Pancreas (tissue), 10 donors: ENCODE data around the gene IL16. TPM values are rescaled to one million over a fixed set of nuclear protein-coding genes. Genes with fewer than 3 reads are reported as not detected.

ENCODE experiments used
- ATAC-seq, 4 donors: fragments of 200-7000 bp; cut with Tn5 transposase; one replicate each; pipeline versions ENCODE4 v1.8.0 to v1.9.1; 2020; ENCODE audit warnings: mild to moderate bottlenecking in 4 of 4, moderate library complexity in 4 of 4
- DNase-seq, 6 donors: peaks; one replicate each; pipeline ENCODE4 v3.0.0-alpha.2; 2020
- FAIRE-seq: peaks from 2 replicates; lab custom pipeline; 2012; peaks lifted over from hg19 to GRCh38; lab: Jason Lieb, UNC
- H3K27ac ChIP-seq, 4 donors: fragments of 200-600 bp; sonication (generic); 1 replicate in 3 of 4; 2 replicates in 1 of 4; pipeline versions ENCODE4 v1.5.0 to v1.8.0; 2020
- H3K27me3 ChIP-seq, 4 donors: fragments of 200-600 bp; one replicate each; pipeline ENCODE4 v1.8.0; 2021
- H3K36me3 ChIP-seq, 3 donors: fragments of 200-600 bp; sonication (generic) in 1 of 3; one replicate each; pipeline versions ENCODE4 v1.5.0 to v1.8.0; 2020 to 2021
- H3K4me1 ChIP-seq, 3 donors: fragments of 200-600 bp; one replicate each; pipeline ENCODE4 v1.8.0; 2021
- H3K4me3 ChIP-seq, 4 donors: fragments of 200-600 bp; sonication (generic) in 2 of 4; one replicate each; pipeline versions ENCODE4 v1.5.0 to v1.8.0; 2020 to 2021
- H3K9me3 ChIP-seq, 4 donors: fragments of 200-600 bp; one replicate each; pipeline ENCODE4 v1.8.0; 2021
- CTCF ChIP-seq, 4 donors: fragments of 200-600 bp; sonication (generic) in 3 of 4; IDR thresholded peaks; one replicate each; pipeline versions ENCODE4 v1.5.0 to v1.8.0; 2021; ENCODE audit warnings: antibody characterized with exemption in 4 of 4
- WGBS, 2 donors: extraction: QIAGEN DNeasy Blood & Tissue Kit; methylation state at CpG; one replicate each; pipeline ENCODE4 v1.1.7; 2013; 5-methylcytosine and 5-hydroxymethylcytosine counted together
- intact Hi-C, 3 donors: fragments of 100-400 bp; cut with DNase I; formaldehyde crosslinking; loops; one replicate each; pipeline versions ENCODE4 v1.11.1 to v1.14.2; 2022
- polyA plus RNA-seq, 2 donors: library from polyadenylated mRNA; stranded (reverse); fragments of 200-250 nt; gene quantifications; one replicate each; pipeline ENCODE4 v1.2.3, GENCODE V29; 2013
- total RNA-seq, 6 donors: library from RNA; stranded (reverse); fragmentation: NEBNext Ultra II Directional in 4 of 6; extraction: Animal tissue kit (Norgen Biotek cat#: 25700) in 4 of 6; gene quantifications; one replicate each; pipeline versions ENCODE4 v1.2.1 to v1.2.4, GENCODE V29; 2021 to 2023
- donor health status: healthy with polysubstance abuse.
- donor health status: DM: no; HTN: no; CAD: no; lungs with moderate emphysema.
- donor health status: DM: no; HTN: no; CAD: no.
- donor health status: control.
- donor health status: control.
- donor health status: Bipolar disorder and iron deficiency.
- donor health status: DM: yes; HTN: yes; CAD: no.
- donor health status: DM: no; HTN: no; CAD: no.
- donor health status: DM: no; HTN: no; CAD: no.
- donor health status: DM: yes; HTN: yes; CAD: no.

The IL16 gene
- total and polyA plus RNA-seq, 8 donors: 0.79 to 7.0 (median 2.4) TPM

- DNase-seq: no peak
- Histone ChIP-seq H3K4me3 (no peak overlapping the region), H3K27ac (no peak overlapping the region), H3K9me3 (no peaks in the 10 kb centered on the region), H3K4me1 (no peaks in the 10 kb centered on the region), H3K27me3 (no peaks in the 10 kb centered on the region), H3K36me3 (peaks cover 0 to 13% (median 0%) of the 10 kb centered on the region in 3 donors)
- FAIRE-seq: no peak
- TF ChIP-seq CTCF (IDR thresholded peaks at IDR 0.05): no peak
- ATAC-seq: no peak
- intact Hi-C loops: no loop called here
- WGBS, 2 donors: 91 to 95% methylated on average over 5 of the region's 5 CpGs
Observed at GRCh38 chr15:81314378-81314777, 117.7 kb downstream of the IL16 start.

GRCh38 chr15:81315452-81316175 is 118.9 kb downstream of the IL16 start:
- no peak for TF ChIP-seq CTCF (IDR thresholded peaks at IDR 0.05)
- peaks cover 0 to 13% (median 0%) of the 10 kb centered on the region in 3 donors for H3K36me3 ChIP-seq
- no peaks in the 10 kb centered on the region for H3K4me1 ChIP-seq
- WGBS, 2 donors: 90 to 93% methylated on average over 14 of the region's 14 CpGs
- H3K9me3 ChIP-seq: no peaks in the 10 kb centered on the region
- FAIRE-seq (no peak), ATAC-seq (no peak), DNase-seq (no peak)
- H3K4me3 ChIP-seq: no peak overlapping the region
- no peak overlapping the region for H3K27ac ChIP-seq
- intact Hi-C loops: no loop called here
- no peaks in the 10 kb centered on the region for H3K27me3 ChIP-seq

- DNase-seq (no peak), ATAC-seq (no peak), FAIRE-seq (no peak)
- TF ChIP-seq CTCF (IDR thresholded peaks at IDR 0.05): no peak
- WGBS, 2 donors: 86 to 89% methylated on average over 3 of the region's 3 CpGs
- Histone ChIP-seq H3K4me3 (no peak overlapping the region), H3K4me1 (no peaks in the 10 kb centered on the region), H3K9me3 (no peaks in the 10 kb centered on the region), H3K36me3 (peaks cover 0 to 13% (median 0%) of the 10 kb centered on the region in 3 donors), H3K27ac (no peak overlapping the region), H3K27me3 (no peaks in the 10 kb centered on the region)
- intact Hi-C loops: no loop called here
Observed at GRCh38 chr15:81316267-81316666, 119.6 kb downstream of the IL16 start.

- H3K9me3 ChIP-seq: no peaks in the 10 kb centered on the region
Observed at GRCh38 chr15:81317642-81318017, 121.0 kb downstream of the IL16 start.

More at GRCh38 chr15:81317642-81318017, 121.0 kb downstream of the IL16 start:
- DNase-seq (no peak), ATAC-seq (no peak), FAIRE-seq (no peak)
- 90 to 92% methylated on average over 6 of the region's 6 CpGs for WGBS, 2 donors
- no peak for TF ChIP-seq CTCF (IDR thresholded peaks at IDR 0.05)
- intact Hi-C loops: no loop called here
- no peaks in the 10 kb centered on the region for H3K27me3 ChIP-seq
- H3K4me1 ChIP-seq: peaks cover 0 to under 1% (median 0%) of the 10 kb centered on the region in 3 donors
- H3K36me3 ChIP-seq: peaks cover 0 to 2% (median 0%) of the 10 kb centered on the region in 3 donors
- no peak overlapping the region for H3K4me3 ChIP-seq
- no peak overlapping the region for H3K27ac ChIP-seq
